ENCODE results near the gene MCTP1. TPM values are rescaled to one million over a fixed set of nuclear protein-coding genes. Genes with fewer than 3 reads are reported as not detected.
"Not testable (repeated sequence)": the region's sequence is repeated elsewhere in the genome, so short reads cannot be mapped to it uniquely, and the experiment has no call there.

Gene MCTP1
- total and polyA plus RNA-seq, 9 of the 15 experiments (the other 6 are each of a cell fraction or from before 2014, with no cell fraction given): 0.04 to 0.93 (median 0.06) TPM; not detected in 4

DNA sequence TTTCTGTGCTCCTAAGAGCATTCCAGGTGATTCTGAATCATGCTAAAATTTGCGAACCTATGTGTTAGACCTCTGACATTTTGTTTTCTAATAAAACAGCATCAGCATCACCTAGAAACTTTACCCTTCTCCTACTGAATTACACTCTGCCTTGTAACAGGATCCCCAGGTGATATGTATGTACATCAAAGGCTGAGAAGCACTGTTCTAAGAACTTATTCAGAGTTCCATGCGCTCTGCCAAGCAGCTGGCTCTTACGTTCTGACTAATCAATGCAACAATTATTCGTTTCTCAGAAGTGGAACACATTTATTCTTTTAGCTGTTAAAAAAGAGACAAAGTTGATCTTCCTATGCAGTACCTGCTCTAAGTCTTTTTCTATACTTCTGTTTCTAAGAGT is 437.9 kb downstream of the MCTP1 start:
- no peak for ATAC-seq
- no peak for DNase-seq (ENCODE audit: extremely low read depth in 1 of 4, low spot score in 3 of 4)
- Histone ChIP-seq H2AFZ (ENCODE audit: low read depth, low read length) (no peak overlapping the region), H3K4me1 (replicated peaks in 1 of 2; ENCODE audit: control insufficient read depth in 2 of 2, insufficient read depth in 2 of 2, low read length in 2 of 2) (no peaks in the 10 kb centered on the region), H3K4me2 (ENCODE audit: insufficient read depth, low read length) (no peak overlapping the region), H4K20me1 (replicated peaks; ENCODE audit: control insufficient read depth, insufficient read depth, low read length) (no peaks in the 10 kb centered on the region), H3K27me3 (ENCODE audit: control insufficient read depth in 2 of 2, insufficient read depth in 2 of 2, low read length in 2 of 2) (no peaks in the 10 kb centered on the region), H3K36me3 (ENCODE audit: control insufficient read depth, insufficient read depth, low read length) (no peaks in the 10 kb centered on the region), H3K9me1 (ENCODE audit: control insufficient read depth, insufficient read depth, low read length) (no peaks in the 10 kb centered on the region), H3K9me3 (replicated peaks; ENCODE audit: control insufficient read depth, insufficient read depth, low read depth, low read length) (no peaks in the 10 kb centered on the region), H3K9ac (ENCODE audit: insufficient read depth in 1 of 2, low read depth in 2 of 2, low read length in 2 of 2) (no peak overlapping the region), H3K79me2 (ENCODE audit: control insufficient read depth, insufficient read depth, low read length) (no peaks in the 10 kb centered on the region), H3K27ac (ENCODE audit: extremely low read depth, low read depth, low read length) (no peak overlapping the region), H3K4me3 (no peak overlapping the region)
- no peak for TF ChIP-seq IFI16 (CRISPR knock-in tag; IDR thresholded peaks at IDR 0.05)
- in situ Hi-C loops (cut with MboI) (no loop called here), intact Hi-C loops (cut with micrococcal nuclease) (no loop called here)
- no peak for FAIRE-seq
- BruUV-seq (replicated peaks): no TSS peak
- 0% methylated on average over 4 of the region's 4 CpGs for WGBS (ENCODE audit: insufficient coverage, low coverage, missing lambda C conversion rate)
- POLR2A ChIA-PET: no interaction called here
- CTCF ChIA-PET (ENCODE audit: low intra/inter-chr PET ratio): no interaction called here

DNA sequence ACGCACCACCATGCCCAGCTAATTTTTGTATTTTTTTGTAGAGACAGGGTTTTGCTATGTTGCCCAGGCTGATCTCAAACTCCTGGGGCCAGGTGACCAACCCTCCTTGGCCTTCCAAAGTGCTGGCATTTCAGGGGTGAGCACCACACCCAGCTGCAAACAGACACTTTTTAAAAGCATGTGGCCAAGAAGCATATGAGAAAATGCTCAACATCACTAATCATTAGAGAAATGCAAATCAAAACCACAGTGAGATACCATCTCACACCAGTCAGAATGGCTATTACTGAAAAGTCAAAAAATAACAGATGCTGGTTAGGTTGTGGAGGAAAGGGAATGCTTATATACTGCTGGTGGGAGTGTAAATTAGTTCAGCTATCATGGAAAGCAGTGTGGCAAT is 439.2 kb downstream of the MCTP1 start:
- H3K79me2 ChIP-seq (ENCODE audit: control insufficient read depth, insufficient read depth, low read length); H3K9ac ChIP-seq (ENCODE audit: insufficient read depth in 1 of 2, low read depth in 2 of 2, low read length in 2 of 2); H3K9me1 ChIP-seq (ENCODE audit: control insufficient read depth, insufficient read depth, low read length); H3K4me3 ChIP-seq; H3K27me3 ChIP-seq (ENCODE audit: control insufficient read depth in 2 of 2, insufficient read depth in 2 of 2, low read length in 2 of 2); H3K27ac ChIP-seq (ENCODE audit: extremely low read depth, low read depth, low read length); H3K4me2 ChIP-seq (ENCODE audit: insufficient read depth, low read length); POLR2A ChIA-PET; ATAC-seq; in situ Hi-C loops (cut with MboI); FAIRE-seq; DNase-seq (ENCODE audit: extremely low read depth in 1 of 4, low spot score in 3 of 4); H3K36me3 ChIP-seq (ENCODE audit: control insufficient read depth, insufficient read depth, low read length); H3K4me1 ChIP-seq (replicated peaks in 1 of 2; ENCODE audit: control insufficient read depth in 2 of 2, insufficient read depth in 2 of 2, low read length in 2 of 2); intact Hi-C loops (cut with micrococcal nuclease); BruUV-seq (replicated peaks); CTCF ChIA-PET (ENCODE audit: low intra/inter-chr PET ratio); H2AFZ ChIP-seq (ENCODE audit: low read depth, low read length); H4K20me1 ChIP-seq (replicated peaks; ENCODE audit: control insufficient read depth, insufficient read depth, low read length); H3K9me3 ChIP-seq (replicated peaks; ENCODE audit: control insufficient read depth, insufficient read depth, low read depth, low read length): not testable (repeated sequence)
- WGBS (ENCODE audit: insufficient coverage, low coverage, missing lambda C conversion rate): 0% methylated on average over 1 of the region's 1 CpG
